SIG-M5 (cell line): Measurements from ENCODE around the gene MRPL23.

Source experiments
- DNase-seq: peaks from one replicate; lab custom pipeline; 2025; lab: John Stamatoyannopoulos, UW

The MRPL23 gene

DNA sequence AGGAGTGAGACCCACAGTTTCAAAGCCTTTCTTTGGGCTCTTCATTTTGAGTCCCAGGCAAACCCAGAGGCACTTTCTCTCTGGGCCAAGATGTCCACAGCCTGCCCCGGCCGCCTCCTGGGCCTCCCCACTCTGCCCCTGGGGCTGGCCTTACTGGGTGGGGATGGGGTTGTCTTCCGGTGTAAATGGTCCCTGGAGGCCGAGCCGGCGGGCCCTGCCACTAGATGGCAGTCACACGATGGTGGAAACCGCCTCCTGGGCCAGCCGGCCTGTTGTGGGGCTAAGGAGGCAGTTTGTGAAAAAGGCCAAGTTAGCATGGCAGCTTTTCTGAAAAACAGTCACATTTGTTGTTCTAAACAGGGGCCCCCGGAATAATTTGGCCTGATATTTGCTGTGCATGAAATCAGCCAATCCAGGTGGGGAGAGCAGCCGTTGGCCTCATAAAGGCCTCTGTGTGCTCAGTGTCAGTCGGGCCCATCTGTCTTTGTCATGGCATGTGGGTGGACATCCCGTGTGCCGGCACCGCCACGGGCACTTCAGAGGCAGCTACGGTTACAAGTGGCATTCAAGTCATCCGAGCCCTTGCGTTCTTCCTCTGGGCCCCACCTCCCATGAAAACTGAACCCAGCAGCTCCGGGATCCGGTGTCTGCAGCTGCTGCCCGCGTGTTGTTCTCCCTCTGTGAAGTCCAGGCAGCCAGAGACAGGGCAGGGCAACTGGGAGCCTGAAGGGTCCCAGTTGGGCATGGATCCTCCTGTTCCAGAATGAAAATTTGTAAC, 6.5 kb downstream of the MRPL23 start:
- no peak for DNase-seq

DNA sequence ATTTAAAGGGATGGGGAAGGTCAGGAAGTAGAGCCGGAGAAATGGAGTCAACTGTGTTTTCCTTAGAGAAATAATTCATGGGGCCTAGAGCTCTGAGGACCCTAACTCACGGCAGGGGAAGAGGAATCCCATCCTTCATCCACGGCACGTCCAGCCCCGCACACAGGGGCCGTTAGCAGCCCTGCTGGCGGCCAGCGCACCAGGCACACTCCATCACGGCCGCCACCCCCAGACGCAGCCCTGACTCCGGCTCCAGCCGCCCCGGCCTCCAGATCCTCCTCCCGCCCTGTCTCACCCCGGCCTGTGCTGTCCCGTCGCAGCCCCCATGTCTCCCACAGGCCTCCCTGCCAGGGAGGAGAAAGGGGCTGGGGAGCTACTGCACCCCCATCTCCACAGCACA, 11.2 kb downstream of the MRPL23 start:
- no peak for DNase-seq

DNA sequence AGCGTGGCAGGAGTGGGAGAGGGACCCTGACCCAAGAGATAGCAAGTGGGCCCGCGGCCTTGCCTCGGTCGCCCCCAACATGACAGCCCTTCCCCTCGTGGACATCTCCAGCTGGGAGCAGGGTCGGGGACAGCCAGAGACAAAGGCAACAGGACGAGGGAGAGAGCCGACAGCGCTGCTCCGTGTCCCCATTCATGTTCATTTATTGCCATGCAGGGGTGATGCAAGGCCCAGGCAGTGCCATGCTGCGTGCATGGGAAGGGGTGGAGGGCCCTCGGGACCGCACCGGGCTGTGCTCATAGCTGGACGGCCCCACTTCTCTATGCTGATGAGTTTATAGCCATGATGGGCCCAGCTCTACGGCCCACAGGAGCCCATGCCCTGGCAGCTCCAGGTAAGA, 12.7 kb downstream of the MRPL23 start:
- no peak for DNase-seq

DNA sequence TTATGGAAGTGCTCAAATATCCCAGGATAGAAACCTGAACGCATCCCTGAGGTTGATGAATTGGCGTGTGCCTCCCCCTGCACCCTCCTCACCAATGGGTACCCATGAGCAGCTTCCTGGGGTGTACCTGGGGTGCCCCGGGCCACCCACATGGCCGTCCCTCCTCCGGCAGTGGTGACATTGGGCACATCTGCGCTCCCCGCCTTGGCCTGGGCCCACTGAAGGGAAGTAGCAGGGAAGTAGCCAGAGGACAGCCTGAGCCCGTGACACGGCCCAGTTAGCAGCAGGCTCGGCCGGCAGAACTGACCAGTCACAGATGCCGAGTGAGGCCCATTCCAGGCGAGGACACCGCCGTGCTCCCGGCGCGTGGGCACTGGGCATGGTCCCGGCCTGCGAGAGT, 16.7 kb downstream of the MRPL23 start:
- DNase-seq, result no peak

DNA sequence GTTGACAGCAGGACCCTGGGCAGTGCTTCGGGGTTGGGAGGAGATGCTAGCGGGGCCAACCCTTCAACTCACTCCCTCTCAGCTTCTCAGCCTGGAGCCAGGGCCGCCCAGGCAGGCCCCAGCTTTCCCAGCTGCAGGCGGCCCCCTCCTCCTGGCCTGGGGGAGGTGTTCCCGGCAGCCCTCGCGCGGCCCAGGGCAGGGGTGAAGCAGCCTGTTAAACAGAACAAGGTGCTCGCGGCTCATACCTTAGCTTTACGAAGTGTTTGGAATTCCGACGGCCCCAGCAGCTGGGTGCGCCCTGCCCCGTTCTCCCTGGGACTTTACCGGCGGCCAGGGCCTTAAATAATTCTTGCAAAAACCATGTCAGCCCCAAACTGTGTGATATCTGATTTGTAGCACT, 17.2 kb downstream of the MRPL23 start:
- no peak for DNase-seq

DNA sequence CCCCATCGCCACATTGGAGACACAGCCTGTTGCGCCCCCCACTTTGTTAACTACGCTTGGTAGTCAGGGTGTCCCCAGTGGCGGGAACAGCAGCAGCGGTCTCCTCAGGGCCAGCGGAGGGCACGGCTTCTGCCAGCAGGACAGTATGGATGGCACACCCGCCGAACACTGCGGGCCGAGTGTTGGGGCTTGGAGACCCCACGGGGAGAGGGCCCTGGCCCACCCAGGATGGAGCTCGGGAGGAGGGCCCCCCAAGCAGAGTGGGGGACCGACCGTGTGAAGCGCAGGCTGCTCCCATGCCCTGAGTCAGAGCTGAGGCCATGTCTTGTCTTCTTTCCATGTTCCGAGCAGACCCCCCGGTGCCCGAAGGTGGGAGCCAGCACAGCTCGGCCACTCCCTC, 17.8 kb downstream of the MRPL23 start:
- DNase-seq, result no peak

DNA sequence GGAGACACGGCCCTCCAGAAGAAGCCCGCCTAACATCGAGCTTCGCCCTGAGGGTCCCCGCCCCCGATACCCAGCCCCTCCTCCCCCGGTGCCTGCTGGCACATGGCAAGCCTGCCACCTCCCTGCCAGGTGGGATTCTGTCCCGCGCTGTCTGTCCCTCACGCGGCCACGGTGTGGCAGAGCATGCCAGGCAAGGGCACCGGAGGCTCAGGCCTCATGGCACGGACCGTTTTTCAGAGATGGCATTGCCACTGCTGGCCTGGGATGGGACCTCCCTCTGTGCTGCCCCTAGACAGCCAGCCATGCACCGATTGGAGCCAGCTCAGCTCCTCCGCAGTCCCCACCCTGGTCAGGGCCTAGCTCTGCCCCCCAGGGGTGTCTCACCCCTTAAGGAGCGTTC, 19.4 kb downstream of the MRPL23 start:
- DNase-seq, result no peak

DNA sequence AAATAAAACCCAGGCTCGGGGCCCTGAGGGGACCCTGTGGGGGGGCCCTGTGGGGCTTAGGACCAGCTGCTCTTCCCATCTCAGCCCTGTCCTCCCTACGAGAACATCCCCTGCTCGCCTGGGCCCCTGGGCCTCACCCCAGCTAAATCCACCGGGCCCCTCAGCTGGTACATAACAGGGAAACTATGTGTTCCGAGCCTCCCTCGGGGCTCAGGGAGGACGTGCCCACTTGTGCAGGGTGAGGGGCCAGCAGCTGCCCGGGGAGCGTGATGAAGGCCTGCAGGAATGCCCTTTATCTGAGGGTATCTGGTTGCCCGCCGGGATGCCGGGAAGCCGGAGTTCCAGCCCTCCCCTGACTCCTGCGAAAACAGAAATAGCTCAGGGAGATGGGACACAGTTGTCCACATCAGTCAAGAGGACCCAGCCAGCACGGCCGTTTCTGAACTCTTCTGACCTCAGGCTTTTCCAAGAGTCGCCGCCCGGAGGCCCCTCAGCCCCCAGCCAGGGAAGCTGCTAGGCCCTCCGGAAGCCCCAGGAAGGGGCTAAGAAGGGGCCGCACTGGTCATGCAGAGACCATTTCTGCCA, 20.6 kb downstream of the MRPL23 start:
- no peak for DNase-seq

DNA sequence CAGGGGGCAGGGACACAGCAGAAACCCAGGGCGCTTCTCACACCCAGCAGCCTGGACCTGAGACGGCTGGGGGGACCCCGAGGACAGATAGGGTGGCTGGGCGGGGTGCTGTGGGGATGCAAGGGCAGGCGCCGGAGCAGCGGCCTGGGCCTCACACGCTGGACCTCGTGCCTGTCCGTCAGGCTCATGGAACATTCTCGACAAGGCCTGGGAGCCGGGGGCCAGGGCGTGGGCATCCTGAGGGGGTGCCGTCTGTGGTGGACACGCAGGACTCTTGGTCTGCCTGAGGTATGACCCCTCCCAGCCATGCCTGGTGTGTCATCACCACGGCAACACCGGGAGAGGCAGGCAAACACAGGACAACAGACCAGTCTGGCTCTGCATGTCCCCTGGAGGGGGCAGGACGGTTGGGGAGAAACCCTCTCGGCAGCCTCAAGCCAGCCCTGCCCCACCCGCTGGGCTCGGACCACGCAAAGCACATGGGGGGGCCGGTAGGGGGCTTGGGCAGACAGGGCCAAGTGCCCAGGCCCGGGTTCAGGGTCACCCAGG, 21.4 kb downstream of the MRPL23 start:
- DNase-seq, result no peak

DNA sequence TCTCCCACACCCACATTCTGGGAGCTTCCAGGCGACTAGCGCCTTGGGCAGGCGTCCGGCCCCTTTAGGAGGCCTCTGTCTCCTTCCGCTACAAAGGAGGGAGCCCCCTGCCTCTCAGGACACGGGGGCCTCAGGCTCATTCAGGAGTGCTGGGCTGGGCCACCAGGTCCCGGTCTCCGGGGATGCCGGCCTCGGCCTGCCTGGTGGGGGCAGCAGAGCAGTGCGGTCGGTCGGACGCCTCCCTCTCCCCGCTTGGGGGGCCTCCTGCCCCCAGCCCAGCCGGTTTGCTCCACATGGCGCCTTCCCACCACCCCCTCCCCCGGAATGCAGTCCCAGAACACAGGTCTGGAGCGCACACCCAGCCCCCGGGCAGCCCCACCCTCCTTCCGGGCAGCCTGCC, 21.9 kb downstream of the MRPL23 start:
- no peak for DNase-seq

DNA sequence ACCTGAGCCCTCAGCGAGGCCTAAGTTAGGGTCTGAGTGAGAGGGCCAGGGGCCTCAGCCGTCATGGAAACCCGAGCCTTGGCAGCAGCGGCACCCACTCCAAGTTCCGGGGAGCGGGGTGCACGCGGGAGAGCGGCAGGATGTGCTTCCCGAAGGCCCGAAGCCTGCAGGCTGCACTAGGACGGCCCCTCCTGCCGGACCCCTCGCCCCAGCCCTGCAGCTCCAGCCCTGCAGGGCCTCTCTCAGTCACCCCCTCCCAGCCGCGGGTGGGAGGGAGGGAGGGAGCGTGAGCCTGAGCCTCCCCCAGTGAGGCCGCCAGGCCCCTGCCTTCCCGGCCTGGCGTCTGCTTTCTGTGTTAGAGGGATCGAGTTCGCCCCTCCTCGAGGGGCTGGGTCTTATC, 22.6 kb downstream of the MRPL23 start:
- DNase-seq, result no peak

DNA sequence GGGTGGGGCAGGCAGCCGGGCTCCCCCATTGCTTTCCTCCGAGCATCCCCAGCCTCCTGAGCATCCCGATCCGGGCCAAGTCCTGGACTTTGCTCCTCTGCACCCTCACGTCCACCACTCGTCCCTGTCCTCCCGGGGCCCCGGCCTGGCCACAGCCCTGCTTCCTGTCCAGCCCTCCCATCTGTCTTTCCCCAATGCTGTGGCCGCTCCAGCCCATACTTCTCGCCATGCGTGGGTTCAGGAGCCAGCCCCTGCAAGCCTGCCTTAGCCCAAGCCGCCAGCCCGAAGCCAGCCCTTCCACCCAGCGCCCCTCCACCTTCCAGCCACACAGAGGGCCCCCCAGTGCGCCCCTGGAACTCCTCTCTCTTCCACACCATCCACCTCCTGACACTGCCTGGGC, 23.8 kb downstream of the MRPL23 start:
- DNase-seq, result no peak

DNA sequence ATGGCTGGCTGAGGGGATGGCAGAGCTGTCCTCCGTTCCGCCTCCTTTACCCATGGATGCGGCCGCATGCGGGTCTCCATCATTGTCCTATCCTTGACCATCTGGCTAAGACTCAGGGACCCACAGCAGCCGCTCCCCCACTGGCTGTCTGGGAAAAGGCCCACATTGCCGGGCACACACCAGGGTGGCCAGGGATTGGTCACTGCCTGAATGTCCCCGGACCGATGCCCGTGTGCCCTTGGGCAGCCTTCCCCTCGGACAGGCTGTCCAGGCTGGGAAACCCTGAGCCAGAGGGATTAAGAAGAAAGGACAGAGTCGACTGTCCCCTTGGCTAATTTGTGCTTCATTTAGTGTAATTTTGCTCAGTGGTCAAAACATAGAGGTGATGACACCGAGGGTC, 28.1 kb downstream of the MRPL23 start:
- no peak for DNase-seq

DNA sequence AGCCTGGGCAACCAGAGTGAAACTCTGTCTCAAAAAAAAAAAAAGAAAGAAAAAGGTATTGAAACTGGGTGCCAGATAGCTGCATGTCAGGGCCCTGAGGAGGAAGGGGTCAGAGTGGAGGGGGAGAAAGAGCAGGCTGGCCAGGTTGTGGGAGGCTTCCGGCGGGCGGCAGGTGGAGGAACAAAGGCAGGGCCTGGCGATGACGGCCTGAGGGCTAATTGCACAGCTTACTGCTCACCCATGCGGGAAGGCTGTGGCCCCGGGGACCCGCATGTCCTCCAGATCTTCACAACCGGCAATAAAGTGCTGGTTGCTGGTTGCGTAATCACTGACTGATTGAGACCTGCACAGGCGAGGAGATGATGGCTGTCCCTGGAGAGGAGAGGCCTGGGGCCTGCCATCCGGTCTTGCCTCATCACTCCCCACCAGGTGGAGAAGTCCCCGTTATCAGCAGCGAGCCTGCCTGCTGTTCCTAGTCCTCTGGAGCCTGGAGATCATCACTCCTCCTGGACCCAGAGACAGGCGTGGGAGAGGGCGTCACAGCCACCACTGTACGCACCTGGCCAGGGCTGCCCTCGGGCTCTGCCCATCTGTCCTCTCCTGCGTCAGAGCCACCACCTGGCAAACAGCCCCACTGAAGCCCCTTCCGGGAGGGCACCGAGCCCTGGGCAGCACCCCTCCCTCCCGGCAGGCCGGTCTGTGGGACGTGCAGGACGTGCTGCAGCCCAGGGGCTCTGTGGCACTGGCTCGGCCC, 31.8 kb downstream of the MRPL23 start:
- no peak for DNase-seq

DNA sequence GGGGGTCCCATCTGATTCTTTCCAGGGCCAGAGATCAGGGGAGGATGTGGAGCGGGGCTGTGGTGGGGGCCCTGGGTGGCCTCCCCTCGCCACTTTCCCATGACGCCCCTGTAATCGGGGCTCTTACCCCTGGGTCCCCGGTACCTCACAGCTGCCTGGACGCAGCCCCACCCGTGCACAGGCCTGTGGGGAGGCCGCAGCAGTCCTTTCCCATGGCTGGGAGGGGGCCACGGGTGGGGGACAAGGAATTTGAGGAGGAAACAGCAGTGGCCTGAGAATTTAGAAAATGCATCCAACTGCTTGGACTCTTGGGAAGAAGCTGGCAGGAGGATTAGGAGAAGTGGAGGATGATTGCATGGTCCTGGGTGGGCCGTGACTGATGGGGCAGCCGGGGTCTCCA, 32.5 kb downstream of the MRPL23 start:
- DNase-seq, result no peak

DNA sequence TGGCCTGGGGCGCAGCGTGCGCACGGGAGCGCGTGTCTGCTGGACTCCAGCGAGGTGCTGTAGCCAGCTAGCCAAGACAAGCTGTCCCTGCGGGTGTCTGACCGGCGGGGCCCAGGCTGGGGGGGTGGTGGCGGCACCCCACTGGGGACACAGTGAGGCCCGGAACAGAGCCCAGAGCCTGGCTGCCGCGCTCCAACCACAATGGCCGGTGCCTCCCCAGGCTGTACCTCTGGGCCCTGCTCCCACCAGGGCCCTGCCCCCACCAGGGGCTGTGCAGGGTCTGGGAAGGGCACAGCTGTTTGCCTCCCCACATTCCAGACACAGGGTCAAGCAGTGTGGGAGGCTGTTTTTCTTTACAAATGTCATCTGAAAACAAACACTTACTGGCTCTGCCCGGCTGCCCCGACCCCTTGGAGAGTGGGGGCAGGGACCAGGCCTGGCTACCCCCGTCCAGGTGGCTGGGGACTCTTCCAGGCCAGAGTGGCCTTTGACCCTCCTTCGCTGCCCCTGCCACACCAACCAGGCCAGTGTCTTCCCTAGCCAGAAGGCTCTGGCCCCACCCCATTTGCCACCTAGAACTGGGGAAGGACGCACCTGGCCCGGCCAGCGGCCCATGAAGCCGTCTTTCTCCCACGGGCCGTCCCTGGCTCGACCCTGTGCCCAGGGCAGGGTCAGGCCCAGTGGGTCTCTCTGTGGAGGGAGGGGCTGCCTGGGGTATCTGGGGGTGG, 35.9 kb downstream of the MRPL23 start:
- DNase-seq, result no peak

DNA sequence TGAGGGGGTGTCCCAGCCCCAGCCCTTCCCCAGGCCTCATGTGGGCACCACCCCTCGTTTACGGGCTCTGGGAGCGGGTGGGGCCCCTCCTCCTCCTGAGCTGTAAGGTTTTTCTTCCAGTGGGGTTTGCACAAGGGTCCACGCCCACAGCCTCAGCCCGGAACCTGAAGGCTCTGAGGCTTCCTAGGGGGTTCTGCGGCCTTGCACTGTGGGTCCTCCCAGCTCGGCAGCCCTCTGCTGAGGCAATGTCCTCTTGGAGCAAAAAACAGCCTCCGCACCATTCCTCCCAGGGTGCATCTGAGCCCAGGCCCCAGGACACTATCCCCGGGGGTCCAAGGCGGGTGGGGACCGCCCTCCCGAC, 36.4 kb downstream of the MRPL23 start:
- DNase-seq, result no peak

DNA sequence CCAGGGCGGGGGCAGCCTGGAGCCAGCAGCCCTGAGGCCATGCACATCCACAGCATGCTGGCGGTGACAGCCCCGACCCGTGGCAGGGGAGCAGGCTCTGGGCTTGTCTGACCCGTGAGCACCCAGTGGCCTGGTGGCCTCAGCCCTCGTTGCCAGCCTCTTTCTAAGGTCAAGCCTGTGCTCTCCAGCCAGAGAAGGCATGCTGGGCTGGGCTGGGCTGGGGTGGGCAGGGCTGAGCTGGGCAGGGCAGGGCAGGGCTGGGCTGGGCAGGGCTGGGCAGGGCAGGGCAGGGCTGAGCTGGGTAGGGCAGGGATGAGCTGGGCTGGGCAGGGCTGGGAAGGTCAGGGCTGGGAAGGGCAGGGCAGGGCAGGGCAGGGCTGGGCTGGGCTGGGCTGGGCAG, 39.9 kb downstream of the MRPL23 start:
- no peak for DNase-seq

DNA sequence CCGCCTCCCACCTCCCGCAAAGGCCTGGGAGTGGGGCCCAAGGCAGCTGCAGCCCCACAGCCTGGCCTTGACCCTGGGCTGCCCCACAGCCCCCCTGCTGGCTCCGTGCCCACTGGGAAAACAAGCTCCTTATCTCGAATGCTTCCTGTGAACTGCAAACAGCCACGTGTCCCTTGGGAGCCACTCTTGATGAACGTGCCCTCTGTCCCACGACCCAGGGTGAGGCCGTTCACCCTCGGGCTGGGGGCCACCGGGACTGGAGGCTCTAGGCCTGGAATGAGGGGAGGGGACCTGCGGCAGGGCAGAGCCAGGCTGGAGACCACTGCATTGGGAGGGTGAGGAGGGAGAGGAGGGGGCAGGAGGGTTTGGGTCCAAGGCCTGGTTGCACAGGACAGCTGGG, 41.0 kb downstream of the MRPL23 start:
- DNase-seq, result no peak

DNA sequence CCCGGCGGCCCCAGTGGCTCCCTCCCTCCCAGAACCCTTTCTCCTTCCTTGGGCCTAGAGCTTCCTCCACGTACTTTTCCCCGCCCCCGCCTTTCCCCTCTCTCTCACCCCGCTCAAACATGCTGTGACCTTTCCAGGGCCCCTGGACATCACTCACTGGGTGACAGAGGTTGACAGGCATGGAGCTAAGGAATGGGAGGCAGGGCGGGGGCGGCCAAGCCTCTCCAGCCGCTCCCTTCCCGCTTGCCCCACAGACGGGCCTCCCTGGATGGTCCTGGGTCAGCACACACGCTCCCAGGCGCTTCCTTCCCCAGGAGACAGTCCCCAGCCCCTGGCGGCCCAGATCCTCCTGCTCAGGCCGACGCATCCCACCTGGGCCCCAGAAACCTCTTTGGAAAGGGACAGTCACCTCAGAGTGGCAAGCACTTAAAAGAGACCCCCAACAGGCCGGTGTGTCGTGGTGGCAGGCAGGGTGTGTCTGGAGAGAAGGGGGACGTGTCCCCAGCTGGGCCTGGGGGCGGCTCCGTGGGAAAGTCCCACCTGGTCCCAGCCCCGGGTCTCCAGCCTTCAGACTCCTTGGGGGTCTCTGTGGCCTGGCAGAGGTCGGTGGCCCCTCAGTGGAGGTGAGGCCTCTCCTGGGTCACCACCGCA, 41.7 kb downstream of the MRPL23 start:
- DNase-seq, result no peak

DNA sequence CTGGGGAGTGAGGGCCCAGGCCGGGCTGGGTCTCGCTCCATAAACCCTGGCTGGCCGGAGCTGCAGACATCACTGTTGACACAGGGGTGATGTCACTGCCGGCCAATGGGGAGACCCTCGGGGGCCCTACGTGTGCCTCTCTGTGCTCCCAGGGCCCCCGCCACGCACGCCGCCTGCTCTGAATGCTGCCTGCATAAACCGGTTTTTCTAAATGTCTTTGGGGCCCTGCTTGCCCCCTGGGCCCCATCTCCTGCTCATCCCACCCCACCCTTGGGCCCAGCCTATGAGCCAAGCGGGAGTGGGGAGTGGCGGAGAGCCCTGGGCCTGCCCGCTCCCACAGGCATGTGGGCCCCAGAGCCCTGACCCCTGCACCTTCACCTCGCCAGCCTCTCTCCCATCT, 42.8 kb downstream of the MRPL23 start:
- no peak for DNase-seq
